Nephron progenitor cell (in vitro differentiated cells): ENCODE measurements around the gene OR10J5.

Source experiments
- DNase-seq: peaks from one replicate; pipeline ENCODE4 v3.0.0; 2021
- H3K27ac Mint-ChIP-seq: 2 replicates; pipeline ENCODE4 v1.8.0; 2021; ENCODE audit warnings: mild to moderate bottlenecking, moderate library complexity, mixed read lengths
- H3K27me3 Mint-ChIP-seq: 2 replicates; pipeline ENCODE4 v1.8.0; 2021; ENCODE audit warnings: mild to moderate bottlenecking, low read depth, mixed read lengths; ENCODE audit not compliant: poor library complexity
- H3K36me3 Mint-ChIP-seq: 2 replicates; pipeline ENCODE4 v1.8.0; 2021; ENCODE audit warnings: low read depth, mixed read lengths
- H3K4me1 Mint-ChIP-seq: 2 replicates; pipeline ENCODE4 v1.8.0; 2021; ENCODE audit warnings: mixed read lengths
- H3K4me3 Mint-ChIP-seq: 2 replicates; pipeline ENCODE4 v1.8.0; 2021; ENCODE audit warnings: mild to moderate bottlenecking, moderate library complexity, mixed read lengths
- H3K9me3 Mint-ChIP-seq: 2 replicates; pipeline ENCODE4 v1.8.0; 2021; ENCODE audit warnings: mild to moderate bottlenecking, moderate library complexity, mixed read lengths
- TF ChIP-seq, protein P1 (sequence below): fragments of 200-600 bp; sonication (generic); IDR thresholded peaks from 2 replicates; pipeline ENCODE4 v1.5.0; 2021; ENCODE audit warnings: antibody characterized with exemption

The OR10J5 gene

GRCh38 chr1:159561497-159561896 is 25.7 kb upstream of the OR10J5 start:
- H3K4me3 Mint-ChIP-seq = no peak overlapping the region
- DNase-seq = no peak
- TF ChIP-seq, protein P1, sequence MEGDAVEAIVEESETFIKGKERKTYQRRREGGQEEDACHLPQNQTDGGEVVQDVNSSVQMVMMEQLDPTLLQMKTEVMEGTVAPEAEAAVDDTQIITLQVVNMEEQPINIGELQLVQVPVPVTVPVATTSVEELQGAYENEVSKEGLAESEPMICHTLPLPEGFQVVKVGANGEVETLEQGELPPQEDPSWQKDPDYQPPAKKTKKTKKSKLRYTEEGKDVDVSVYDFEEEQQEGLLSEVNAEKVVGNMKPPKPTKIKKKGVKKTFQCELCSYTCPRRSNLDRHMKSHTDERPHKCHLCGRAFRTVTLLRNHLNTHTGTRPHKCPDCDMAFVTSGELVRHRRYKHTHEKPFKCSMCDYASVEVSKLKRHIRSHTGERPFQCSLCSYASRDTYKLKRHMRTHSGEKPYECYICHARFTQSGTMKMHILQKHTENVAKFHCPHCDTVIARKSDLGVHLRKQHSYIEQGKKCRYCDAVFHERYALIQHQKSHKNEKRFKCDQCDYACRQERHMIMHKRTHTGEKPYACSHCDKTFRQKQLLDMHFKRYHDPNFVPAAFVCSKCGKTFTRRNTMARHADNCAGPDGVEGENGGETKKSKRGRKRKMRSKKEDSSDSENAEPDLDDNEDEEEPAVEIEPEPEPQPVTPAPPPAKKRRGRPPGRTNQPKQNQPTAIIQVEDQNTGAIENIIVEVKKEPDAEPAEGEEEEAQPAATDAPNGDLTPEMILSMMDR = no peak
- no peaks in the 10 kb centered on the region for H3K36me3 Mint-ChIP-seq
- H3K27me3 Mint-ChIP-seq = peaks cover 13% of the 10 kb centered on the region
- no peak overlapping the region for H3K27ac Mint-ChIP-seq
- peaks cover 44% of the 10 kb centered on the region for H3K9me3 Mint-ChIP-seq
- H3K4me1 Mint-ChIP-seq = no peaks in the 10 kb centered on the region

GRCh38 chr1:159560599-159560998 is 24.8 kb upstream of the OR10J5 start:
- Mint-ChIP-seq H3K4me1 (no peaks in the 10 kb centered on the region), H3K4me3 (no peak overlapping the region), H3K27ac (no peak overlapping the region), H3K36me3 (no peaks in the 10 kb centered on the region), H3K9me3 (peaks cover 43% of the 10 kb centered on the region), H3K27me3 (peaks cover 13% of the 10 kb centered on the region)
- no peak for DNase-seq
- TF ChIP-seq, protein P1 = no peak

GRCh38 chr1:159556931-159557369 is 21.1 kb upstream of the OR10J5 start:
- no peak overlapping the region for H3K27ac Mint-ChIP-seq
- TF ChIP-seq, protein P1 = no peak
- peaks cover 50% of the 10 kb centered on the region for H3K9me3 Mint-ChIP-seq
- no peaks in the 10 kb centered on the region for H3K4me1 Mint-ChIP-seq
- H3K36me3 Mint-ChIP-seq = no peaks in the 10 kb centered on the region
- H3K27me3 Mint-ChIP-seq = peaks cover 13% of the 10 kb centered on the region
- H3K4me3 Mint-ChIP-seq = no peak overlapping the region
- no peak for DNase-seq

GRCh38 chr1:159554696-159555095 is 18.9 kb upstream of the OR10J5 start:
- H3K36me3 Mint-ChIP-seq = no peaks in the 10 kb centered on the region
- TF ChIP-seq, protein P1 = no peak
- no peaks in the 10 kb centered on the region for H3K4me1 Mint-ChIP-seq
- H3K4me3 Mint-ChIP-seq = no peak overlapping the region
- DNase-seq = no peak
- H3K9me3 Mint-ChIP-seq = peaks cover 61% of the 10 kb centered on the region
- no peak overlapping the region for H3K27ac Mint-ChIP-seq
- H3K27me3 Mint-ChIP-seq = peaks cover 4% of the 10 kb centered on the region

- no peak for DNase-seq
- H3K4me3 Mint-ChIP-seq = no peak overlapping the region
- no peaks in the 10 kb centered on the region for H3K36me3 Mint-ChIP-seq
- TF ChIP-seq, protein P1 = no peak
- peaks cover 63% of the 10 kb centered on the region for H3K9me3 Mint-ChIP-seq
- peaks cover 4% of the 10 kb centered on the region for H3K27me3 Mint-ChIP-seq
- H3K27ac Mint-ChIP-seq = no peak overlapping the region
- H3K4me1 Mint-ChIP-seq = no peaks in the 10 kb centered on the region
These were observed 18.5 kb upstream of the OR10J5 start for GRCh38 chr1:159554261-159554660.

DNA sequence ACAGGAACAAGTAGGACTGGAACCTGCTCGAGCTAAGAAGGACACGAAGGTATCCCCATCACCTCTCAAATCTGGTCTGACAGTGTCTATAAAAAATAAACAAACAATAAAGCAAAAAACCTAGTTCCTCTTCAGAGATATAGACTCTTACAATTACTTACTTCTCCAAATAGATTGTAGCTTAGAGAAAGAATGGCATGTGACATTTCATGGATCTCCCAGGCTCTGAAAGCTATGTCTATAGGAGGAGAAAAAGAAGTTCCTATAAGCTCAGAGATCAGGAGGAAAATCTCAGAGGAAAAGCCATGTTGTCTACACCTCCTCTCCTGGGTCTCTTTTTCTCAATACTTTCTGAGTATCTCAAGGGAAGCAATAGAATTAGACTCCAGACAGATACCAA is 12.3 kb upstream of the OR10J5 start:
- H3K36me3 Mint-ChIP-seq = no peaks in the 10 kb centered on the region
- TF ChIP-seq, protein P1 = no peak
- DNase-seq = no peak
- H3K27me3 Mint-ChIP-seq = no peaks in the 10 kb centered on the region
- H3K4me3 Mint-ChIP-seq = no peak overlapping the region
- H3K4me1 Mint-ChIP-seq = no peaks in the 10 kb centered on the region
- H3K27ac Mint-ChIP-seq = no peak overlapping the region
- H3K9me3 Mint-ChIP-seq = peaks cover 29% of the 10 kb centered on the region
